NK-92 (cell line): ENCODE data around the gene PNPLA3.

Source experiments
- DNase-seq: peaks from one replicate; lab custom pipeline; 2025; ENCODE audit not compliant: unreplicated experiment; lab: John Stamatoyannopoulos, UW

The PNPLA3 gene

GRCh38 chr22:43956805-43957463 is 33.3 kb downstream of the PNPLA3 start:
- DNase-seq, result no peak

- no peak for DNase-seq
These were observed 34.3 kb downstream of the PNPLA3 start for GRCh38 chr22:43957871-43958270.

DNA sequence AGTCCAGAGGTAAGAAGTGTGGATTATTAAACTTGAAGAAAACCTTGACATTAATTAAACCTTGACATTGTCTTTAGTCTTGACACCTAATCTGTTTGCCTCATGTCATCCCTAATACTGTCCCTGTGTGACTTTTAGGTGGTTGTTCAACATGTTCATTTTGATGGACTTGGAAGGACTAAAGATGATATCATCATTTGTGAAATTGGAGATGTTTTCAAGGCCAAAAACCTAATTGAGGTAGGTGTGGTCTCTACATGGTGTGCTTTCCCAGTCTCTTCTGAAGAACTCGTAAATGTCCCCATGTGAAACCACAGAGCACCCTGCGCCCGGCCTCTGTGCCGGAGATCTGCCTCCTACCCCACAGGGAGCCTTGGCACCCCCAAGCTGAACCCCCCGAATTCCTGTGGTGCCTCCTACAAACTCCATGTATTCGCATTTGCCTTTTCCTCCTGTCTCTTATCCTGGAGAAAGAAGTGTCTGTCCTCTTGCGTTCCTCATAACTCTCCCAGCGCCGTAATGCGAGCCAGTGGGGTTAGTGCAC is 40.8 kb downstream of the PNPLA3 start:
- no peak for DNase-seq

GRCh38 chr22:43967069-43967468 is 43.5 kb downstream of the PNPLA3 start:
- no peak for DNase-seq

- no peak for DNase-seq
These were observed 45.0 kb downstream of the PNPLA3 start for GRCh38 chr22:43968614-43969013.

- no peak for DNase-seq
These were observed 45.6 kb downstream of the PNPLA3 start for GRCh38 chr22:43969021-43969878.

- no peak for DNase-seq
These were observed 46.6 kb downstream of the PNPLA3 start for GRCh38 chr22:43969989-43970755.

DNA sequence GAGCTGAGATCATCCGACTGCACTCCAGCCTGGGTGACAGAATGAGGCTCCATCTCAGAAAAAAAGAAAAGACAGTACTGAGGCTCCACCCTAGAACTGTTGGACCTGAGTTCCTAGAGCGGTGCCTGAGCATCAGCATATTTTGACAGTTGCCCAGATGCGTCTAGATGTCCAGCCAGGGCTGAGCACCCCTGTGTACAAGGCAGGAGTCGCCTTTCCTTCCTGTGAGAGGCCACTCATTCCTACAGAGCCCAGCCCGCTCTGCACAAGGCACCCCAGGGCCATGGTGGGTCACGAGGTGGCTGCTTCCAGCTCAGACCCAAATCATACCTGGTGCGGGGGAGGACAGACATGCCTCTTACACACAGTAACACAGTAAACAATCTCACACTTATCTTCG is 47.5 kb downstream of the PNPLA3 start:
- DNase-seq, result no peak

DNA sequence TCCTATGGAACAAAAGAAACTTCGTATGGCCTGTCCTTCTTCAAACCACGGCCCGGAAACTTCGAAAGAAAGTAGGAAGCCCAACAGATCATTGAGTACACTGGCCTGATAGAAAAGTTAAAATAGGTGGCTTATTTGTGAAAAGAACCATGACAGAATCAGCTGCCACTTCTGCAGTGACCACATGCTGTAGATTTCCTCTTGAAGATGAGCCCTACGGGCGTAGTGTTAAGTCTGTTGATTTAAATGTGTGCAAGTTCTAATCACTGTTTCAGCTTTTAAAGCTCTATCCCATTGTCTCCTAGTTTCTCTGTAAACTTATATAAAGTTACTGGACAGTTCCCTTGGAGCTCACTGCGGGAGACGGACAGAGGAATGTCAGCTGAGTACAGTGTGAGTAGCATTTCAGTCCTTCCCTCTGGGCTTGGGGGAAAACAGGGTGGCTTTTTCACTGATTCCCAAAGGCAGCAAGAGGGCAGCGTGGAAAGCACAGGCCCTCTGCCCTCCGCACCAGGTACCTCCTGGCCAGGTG is 49.4 kb downstream of the PNPLA3 start:
- no peak for DNase-seq

DNA sequence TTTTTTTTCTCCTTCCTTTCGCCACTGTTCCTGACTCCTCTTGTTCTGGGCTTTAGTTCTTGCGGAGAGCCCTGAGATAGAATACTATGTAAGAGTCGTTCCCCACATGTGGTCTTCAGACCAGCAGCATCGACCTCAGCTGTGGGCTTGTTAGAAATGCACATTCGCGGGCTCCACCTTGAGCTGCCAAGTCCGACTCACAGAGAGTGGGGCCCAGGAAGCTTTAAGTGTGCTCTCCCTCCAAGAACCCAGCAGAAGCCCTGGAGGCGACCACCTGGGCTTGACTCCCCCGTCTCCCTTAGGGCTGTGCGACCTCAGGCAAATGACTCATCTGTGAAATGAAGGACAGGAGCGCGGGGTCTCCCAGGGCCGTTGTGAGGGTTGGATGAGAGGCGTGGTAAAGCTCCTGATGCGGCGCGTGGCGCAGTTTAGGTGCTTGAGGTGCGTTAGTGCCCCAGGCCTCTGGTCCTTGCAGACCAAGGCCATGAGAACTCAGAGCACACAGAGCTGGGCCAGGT is 50.5 kb downstream of the PNPLA3 start:
- DNase-seq, result no peak

GRCh38 chr22:43975041-43975440 is 51.4 kb downstream of the PNPLA3 start:
- DNase-seq, result no peak

- DNase-seq, result no peak
These were observed 53.5 kb downstream of the PNPLA3 start for GRCh38 chr22:43976861-43977795.

- no peak for DNase-seq
These were observed 55.0 kb downstream of the PNPLA3 start for GRCh38 chr22:43978558-43978957.

GRCh38 chr22:43980579-43980978 is 57.0 kb downstream of the PNPLA3 start:
- DNase-seq, result no peak

GRCh38 chr22:43980996-43981395 is 57.4 kb downstream of the PNPLA3 start:
- DNase-seq, result no peak

GRCh38 chr22:43983808-43984207 is 60.2 kb downstream of the PNPLA3 start:
- no peak for DNase-seq

DNA sequence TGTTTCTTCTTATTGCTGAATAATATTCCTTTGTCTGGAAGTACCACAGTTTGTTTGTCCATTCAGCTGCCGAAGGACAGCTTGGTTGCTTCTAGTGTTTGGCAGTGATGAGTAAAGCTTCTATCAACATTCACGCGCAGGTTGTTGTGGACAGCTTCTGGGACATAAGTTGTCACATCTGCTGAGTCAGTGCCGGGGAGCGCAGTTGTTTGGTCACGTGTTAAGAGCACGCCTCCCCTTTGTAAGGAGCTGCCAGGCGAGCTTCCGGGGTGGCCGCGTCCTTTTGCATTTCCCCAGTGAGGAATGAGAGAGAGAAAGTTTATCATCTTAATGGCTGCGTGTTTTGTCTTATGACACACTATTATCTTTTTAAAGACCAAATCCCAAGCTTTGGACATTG is 61.9 kb downstream of the PNPLA3 start:
- no peak for DNase-seq

GRCh38 chr22:43988116-43988820 is 64.7 kb downstream of the PNPLA3 start:
- DNase-seq, result no peak

GRCh38 chr22:43988960-43989359 is 65.4 kb downstream of the PNPLA3 start:
- no peak for DNase-seq
